GM18499 (cell line): ENCODE data around the gene ZNF174.
A peak's percentile ranks its signal among the peaks of the same experiment; 100 is the strongest.

Source experiments
- ATAC-seq: cut with Tn5 transposase; IDR thresholded peaks from one replicate; pipeline ENCODE4 v1.9.1; 2021; ENCODE audit warnings: moderate number of reproducible peaks; ENCODE audit not compliant: insufficient read depth, unreplicated experiment

The ZNF174 gene

DNA sequence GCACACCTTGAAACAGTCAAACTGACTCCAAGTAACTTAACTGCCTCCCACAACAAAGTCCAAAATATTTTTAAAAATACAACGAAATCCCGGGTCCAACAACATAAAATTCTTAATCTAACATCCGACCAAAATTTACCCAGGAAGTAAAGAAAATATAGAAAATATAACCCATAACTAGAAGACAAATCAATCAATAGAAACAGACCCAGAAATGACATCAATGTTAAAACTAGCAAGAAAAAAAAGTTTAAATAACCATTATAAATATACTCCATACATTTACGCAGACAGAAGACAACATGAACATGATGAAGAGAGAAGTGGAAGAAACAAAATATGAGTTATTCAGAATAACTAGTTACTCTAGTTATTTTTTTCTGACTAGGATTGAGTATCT, 38.6 kb downstream of the ZNF174 start:
- no peak for ATAC-seq

GRCh38 chr16:3443108-3444031, 42.4 kb downstream of the ZNF174 start, which contains the start of the genes NAA60 and ZNF597:
TSS of gene NAA60 (plus strand) at chr16:3443680. CDS start at chr16:3476228, 32,548 bp downstream.
TSS of gene ZNF597 (minus strand) at chr16:3443504. CDS start at chr16:3443153, 351 bp downstream.
- peak; percentile 76 for ATAC-seq

DNA sequence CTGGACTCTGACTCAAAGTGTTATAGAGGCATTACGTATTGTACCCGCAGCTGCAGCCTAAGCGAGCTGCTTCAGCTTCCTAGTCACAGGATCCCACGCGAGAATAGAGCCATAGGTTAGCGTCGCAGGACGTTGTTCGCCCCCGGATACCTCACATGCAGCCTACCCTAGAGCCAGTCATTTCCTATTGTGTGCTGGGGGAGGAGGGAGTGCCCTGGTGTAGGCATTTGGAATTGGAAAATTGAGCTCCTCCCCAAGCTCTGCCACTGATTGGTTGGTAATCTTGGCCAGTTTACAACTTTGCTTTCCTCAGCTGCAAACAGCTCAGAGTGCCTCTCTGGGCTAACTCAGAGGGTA, 43.0 kb downstream of the ZNF174 start:
- no peak for ATAC-seq

GRCh38 chr16:3454093-3454492, 53.1 kb downstream of the ZNF174 start:
- ATAC-seq: no peak

DNA sequence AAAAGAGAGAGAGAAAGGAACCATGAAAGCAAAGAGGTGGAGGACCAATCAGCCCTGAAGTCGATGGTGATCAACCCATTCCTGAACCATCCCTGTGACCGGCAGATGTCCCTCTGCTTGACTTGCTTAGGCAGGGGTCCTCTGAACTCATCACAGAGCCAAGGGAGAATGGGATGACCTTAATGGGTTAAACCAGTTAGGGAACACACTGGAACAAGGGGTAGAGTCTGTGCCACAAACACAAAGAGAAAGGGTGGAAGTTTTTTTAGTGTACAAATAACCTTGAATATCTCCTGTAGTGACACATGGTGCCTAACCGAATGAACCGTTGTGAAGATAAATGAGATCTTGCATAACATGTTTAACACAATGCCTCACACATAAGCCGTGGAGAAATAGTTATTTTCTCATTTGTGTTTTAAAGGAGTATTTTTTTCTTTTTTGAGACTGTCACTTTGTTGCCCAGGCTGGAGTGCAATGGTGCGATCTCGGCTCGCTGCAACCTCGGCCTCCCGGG, 53.7 kb downstream of the ZNF174 start:
- ATAC-seq: no peak

- peak; percentile 55 for ATAC-seq
Observed at GRCh38 chr16:3457434-3458252, 56.6 kb downstream of the ZNF174 start.

GRCh38 chr16:3458278-3458851, 57.4 kb downstream of the ZNF174 start:
- no peak for ATAC-seq

- no peak for ATAC-seq
Observed at GRCh38 chr16:3458852-3459361, 57.9 kb downstream of the ZNF174 start.
